Endometrial microvascular endothelial cells (primary cell): ENCODE data around the gene MANEA. TPM values are rescaled to one million over a fixed set of nuclear protein-coding genes. Genes with fewer than 3 reads are reported as not detected.
"Not testable (repeated sequence)": the region's sequence is repeated elsewhere in the genome, so short reads cannot be mapped to it uniquely, and the experiment has no call there.

Experiments
- in situ Hi-C: cut with HindIII; loops from 2 replicates; pipeline ENCODE4 v1.10.0; 2017; ENCODE audit warnings: low sequenced_read_pairs, low pct_unique_long_range_greater_than_20kb; ENCODE audit errors: inconsistent ontology term
- total RNA-seq: library from RNA; depleted of rRNA; stranded (reverse); fragments of >200 nt; gene quantifications from one replicate; pipeline ENCODE4 v1.2.3, GENCODE V29; 2015; ENCODE audit errors: inconsistent ontology term

MANEA gene
- total RNA-seq, 1 donor from 2014 or later, result 26.4 TPM

DNA sequence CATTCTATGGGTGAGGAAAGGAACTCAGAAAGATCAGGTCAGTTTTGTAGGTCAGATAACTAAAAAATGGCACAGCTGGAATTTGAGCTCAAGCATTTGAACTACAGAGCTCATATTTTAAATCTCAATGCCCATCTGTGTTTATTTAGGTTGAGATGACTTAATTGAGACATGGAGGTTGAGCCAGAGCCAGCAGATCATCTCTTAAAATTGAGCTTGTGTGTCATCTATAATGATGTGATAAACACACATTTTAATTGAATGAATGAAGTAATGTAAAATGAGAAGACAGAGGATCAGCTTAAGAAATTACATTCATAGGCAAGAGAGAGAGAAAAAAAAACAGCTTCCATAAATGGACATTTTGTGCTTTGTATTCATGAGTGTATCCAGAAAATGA is 3.7 kb downstream of the MANEA start:
- in situ Hi-C loops, result no loop called here

DNA sequence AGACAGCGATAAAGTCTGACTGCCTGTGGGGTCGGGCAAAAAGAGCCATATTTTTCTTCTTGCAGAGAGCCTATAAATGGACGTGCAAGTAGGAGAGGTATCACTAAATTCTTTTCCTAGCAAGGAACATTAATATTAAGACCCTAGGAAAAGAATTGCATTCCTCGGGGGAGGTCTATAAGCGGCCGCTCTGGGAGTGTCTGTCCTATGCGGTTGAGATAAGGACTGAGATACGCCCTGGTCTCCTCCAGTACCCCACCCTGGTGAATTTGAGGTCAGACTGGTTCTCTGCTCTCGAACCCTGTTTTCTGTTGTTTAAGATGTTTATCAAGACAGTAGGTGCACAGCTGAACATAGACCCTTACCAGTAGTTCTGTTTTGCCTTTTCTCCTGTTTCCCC is 6.9 kb downstream of the MANEA start:
- in situ Hi-C loops, result not testable (repeated sequence)

DNA sequence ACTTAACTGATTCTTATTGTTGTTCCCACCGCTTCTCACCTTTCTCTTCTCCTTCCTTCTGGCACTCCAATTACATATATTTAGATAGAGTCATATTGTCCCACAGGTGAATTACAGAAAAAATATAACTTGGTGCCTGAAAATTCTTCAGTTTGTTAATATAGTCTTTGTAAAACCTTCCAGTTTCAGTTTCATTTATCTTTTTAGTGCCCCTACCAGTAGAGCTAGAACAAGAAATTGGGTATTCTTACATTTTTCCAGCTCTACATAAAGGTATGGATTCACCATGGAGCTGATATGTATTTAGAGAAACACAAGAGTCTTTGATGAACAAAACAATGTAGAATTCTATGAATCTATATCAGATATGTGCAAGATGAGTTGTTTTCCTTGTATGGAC is 10.7 kb downstream of the MANEA start:
- in situ Hi-C loops, result no loop called here

DNA sequence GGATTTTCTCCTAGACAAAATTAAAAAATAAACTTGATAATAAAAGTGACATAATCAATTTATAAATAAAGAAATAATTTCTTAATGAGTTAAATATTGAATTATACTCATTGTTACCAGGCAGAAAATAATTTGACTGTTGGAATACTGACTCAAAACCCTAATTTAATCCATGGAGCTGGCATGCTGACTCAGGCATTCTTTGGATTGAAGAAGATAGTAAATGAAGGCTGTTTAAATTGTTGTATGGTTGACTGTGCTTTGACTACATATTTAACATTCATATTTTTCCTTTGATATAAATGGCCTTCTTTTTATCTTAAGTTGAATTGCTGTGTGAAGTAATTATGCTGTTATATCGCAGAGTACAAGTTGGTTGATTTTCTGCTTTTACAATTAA is 11.7 kb downstream of the MANEA start:
- in situ Hi-C loops, result no loop called here

DNA sequence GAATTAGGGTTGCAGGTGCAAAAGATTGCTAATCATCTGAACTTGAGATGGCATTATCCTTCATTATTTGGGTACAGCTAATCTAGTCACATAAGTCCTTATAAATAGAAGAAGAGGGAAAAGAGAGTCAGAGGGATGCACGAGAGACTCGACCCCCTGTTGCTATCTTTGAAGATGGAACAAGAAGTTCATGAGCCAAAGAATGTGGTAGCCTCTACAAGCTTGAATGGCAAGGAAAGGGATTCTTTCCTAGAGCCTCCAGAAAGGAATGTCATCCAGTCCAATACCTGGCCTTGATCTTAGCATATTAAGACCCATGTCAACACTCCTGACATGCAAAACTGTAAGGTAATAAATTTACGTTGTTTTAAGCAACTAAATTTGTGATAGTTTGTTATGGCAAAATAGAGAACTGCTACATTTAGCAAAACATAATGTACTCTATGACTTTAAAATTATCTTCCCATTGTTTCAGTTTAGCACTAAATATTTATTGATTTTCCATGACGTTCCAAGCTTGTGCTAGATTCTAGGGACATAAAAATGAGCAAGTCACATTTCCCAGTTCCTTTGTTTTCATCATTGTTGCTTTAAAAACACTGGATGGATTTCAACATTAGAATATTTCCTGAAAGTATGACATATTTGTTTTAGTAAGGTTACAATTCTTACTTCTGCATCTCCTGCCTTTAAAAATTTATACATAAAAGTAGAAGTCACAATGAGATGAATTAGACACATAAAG is 12.7 kb downstream of the MANEA start:
- in situ Hi-C loops, result no loop called here

DNA sequence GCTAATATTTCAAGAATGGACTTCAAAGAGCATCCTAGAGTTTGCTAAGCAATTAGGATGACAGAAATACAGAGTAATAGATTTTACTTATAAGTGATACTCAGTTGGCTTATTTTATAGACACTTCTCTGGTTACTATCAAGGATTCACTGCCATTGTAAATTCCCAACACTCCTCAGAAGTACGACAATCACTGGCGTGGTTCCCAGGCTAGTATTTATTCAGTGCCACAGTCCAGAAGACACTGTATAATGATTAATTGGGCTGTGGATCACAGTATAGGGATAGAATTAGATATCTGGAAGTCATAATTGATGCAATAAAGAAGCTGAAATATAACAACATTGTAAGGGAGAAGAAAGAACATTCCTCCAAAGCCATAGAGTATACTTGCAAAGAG is 15.7 kb downstream of the MANEA start:
- in situ Hi-C loops, result no loop called here

DNA sequence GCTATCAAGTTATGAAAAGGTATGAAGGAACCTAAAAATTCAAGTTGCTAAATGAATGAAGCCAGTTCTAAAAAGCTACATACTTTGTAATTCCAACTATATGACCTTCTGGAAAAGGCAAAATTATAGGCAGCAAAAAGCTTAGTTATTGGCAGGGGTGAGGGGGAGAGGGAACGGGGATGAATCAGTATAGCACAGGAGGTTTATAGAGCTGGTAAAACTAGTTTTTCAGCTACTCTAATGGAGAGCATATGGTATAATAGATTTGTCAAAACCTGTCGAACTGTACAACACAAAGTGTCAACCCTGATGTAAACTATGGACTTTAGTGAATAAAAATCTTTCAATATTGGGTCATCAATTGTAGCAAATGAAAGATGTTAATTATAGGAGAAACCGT is 18.7 kb downstream of the MANEA start:
- in situ Hi-C loops, result no loop called here

DNA sequence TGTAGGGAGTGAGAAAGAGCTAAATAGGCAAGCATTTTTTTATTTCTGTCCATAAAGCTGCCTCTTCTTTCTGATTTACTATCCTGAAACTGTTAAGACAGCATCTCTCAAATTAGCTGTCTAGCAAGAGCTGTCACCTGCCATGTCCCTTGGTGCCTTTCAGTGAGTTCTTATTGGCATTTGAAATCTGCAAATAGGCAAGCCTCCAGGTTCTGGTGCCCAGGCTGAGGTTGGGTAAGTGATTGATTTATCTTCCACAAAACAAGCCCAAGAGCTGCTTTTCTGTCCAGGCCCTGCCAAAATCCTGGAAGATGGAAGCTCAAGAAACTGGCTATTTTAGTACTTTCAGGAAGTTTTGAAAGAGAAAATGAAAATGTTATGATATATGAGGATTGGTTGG is 22.4 kb downstream of the MANEA start:
- in situ Hi-C loops, result no loop called here

DNA sequence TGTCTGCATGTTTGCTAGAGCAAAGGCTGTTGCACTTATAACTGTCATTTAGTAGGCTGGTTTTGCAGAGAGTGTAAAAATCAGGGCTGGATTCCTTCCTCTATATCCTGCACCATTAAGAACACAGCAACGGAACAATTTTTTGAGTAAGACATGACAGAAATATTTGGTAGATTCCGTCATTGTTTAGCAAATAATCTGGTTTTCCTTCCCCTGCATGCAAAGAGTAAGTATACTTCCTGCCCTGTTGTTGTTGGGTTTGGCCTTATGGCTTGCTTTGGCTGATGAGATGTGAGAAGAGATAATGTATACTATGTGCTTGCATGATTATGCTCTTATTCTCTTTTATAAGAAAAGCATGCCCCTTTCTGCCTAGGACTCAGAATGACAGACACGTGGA is 23.8 kb downstream of the MANEA start:
- in situ Hi-C loops, result no loop called here

DNA sequence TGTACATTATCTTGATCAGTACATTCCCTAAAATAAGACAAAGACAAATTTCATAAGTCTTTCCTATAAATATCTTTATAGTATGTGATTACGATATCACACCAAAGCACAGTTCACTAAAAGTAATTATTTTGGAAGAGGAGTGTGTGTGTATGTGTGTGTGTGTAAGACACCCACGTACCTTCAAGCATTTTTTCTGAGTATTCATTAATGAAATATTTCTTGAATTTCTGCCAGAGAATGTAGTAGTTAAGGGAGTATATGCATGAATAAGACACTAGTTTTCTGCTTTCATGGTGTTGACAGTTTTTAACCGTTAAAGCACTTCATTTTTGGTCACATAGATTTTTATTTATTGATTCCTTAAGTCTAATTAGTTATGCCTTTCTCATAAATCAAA is 36.8 kb downstream of the MANEA start:
- in situ Hi-C loops, result no loop called here

DNA sequence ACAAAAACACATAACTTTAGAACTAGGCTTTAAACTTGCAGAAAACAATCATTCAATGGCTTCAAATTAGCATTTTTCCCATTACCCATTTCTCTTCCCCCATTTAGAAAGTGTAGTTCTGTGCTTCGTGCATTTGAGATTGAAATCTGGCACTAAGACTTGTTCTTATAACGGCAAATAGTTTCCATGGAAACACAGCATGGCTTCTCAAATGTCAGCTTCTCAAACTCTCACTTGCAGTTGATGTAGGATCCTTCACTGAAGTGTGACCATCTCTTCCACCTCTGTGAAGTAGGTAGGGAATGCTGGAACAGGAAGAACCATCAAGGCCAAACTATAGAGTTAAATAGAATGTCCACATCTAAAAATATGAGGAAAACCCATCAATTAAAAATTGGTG is 52.2 kb downstream of the MANEA start:
- in situ Hi-C loops, result no loop called here

DNA sequence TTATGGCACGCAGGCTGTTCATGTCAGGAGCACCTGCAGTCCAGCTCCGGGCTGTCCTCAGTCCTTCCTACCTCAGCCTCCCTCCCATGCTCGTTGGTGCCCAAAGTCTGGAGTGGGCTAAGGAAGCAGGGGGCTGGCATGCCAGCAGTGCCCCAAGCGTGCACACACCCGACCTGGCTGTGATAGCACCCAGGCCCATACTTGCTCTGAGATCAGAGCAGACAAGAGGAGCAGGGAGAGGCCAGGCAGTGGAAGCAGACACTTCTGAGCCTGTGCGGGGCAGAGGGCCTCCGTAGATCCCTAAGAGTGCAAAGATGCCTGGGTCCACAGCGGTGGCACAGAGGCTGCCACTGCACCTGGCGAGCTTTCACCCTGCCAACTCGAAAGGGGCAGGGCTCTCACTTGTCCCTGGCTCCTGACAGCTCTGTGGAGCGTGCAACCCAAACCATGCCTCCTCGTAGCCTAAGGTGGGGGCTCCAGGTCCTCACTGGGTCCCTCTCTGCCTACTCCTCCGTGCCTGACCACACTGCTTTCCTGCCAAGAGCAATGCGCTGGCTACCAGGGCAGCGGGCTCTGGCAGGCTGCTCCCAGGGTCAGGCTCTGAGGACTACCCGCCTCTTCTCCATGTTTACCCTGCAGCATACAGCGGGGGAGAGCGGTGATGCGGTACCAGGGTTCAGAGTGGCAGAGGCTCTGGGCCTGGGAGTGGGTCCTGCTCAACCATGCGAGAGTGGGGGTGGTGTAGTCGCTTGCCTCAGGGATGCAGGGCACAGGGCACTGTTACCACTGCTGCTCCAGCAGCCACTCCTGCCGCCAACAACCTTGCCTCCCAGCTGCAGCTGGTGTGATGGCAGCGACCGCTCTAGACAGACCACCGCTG is 59.5 kb downstream of the MANEA start:
- in situ Hi-C loops, result no loop called here

DNA sequence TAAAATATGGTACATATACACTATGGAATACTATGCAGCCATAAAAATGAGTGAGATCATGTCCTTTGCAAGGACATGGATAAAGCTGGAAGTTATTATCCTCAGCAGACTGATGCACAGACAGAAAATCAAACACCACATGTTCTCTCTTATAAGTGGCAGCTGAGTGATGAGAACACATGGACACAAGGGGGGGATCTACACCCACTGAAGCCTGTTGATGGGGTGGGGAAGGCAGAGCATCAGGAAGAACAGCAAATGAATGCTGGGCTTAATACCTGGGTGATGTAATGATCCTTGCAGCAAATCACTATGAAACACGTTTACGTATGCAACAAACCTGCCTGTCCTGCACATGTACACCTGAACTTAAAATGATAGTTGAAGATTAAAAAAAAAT is 71.3 kb downstream of the MANEA start:
- in situ Hi-C loops, result no loop called here

DNA sequence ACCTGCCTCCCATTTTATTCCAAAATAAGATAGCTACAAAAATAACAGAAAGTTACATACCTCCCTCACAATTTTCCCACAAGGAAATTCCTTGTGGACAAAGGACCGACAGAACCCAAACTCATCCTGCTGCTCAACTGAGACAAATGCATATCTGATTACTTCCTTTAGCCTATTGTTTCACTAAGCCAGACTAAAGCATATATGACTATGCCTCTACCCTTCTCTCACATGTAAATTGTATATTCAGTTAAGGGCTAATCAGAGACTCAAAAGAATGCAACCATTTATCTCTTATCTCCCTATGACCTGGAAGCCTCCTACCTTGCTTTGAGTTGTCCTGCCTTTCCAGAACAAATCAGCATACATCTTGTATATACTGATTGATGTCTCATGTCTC is 72.1 kb downstream of the MANEA start:
- in situ Hi-C loops, result no loop called here

DNA sequence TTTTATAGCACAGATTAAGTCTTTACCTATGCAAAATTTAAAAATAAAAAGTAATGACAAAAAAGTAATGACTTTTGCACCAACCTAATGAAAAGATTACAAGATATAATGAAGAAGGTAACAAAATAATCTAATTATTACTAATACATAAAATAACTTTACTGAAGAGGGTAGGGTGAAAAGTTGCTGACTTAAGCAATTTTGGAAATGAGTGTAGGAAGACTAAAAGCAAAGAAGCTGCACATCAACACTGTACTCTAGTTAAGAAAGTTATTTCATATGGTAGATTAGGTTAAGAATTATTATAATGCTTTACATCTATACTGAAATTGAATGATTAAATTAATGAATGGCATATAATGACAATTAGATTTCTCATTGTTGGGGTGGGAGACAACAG is 76.8 kb downstream of the MANEA start:
- in situ Hi-C loops, result no loop called here

DNA sequence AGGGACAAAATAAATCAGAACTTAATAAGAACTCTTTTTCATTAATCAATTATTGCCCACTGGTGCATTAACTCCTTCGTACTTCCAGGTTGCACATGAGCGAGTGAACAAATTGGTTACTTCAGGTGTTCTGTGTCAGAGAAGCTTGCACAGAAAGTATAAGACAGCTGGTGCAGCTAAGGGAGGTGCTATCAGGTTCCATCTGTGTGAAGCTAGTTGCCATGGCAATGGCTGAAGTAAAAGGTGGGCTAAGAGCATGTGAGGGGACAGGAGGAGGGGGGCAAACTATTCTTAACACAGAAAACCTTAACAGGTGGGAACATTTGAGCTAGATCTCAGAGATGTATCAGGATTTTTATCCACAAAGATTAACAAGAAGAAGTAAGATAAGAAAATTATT is 81.6 kb downstream of the MANEA start:
- in situ Hi-C loops, result no loop called here
